Psoas muscle (tissue), 8 donors: ENCODE measurements around the gene MED23. TPM values are rescaled to one million over a fixed set of nuclear protein-coding genes. Genes with fewer than 3 reads are reported as not detected.

ENCODE experiments used
- ATAC-seq, 4 donors: fragments of 200-7000 bp; cut with Tn5 transposase; one replicate each; pipeline ENCODE4 v1.9.1; 2020; ENCODE audit warnings: moderate library complexity in 3 of 4, mild to moderate bottlenecking in 2 of 4
- DNase-seq, 2 donors: peaks; one replicate each; pipeline ENCODE4 v3.0.0-alpha.2; 2020
- H3K27ac ChIP-seq: fragments of 200-600 bp; one replicate; pipeline ENCODE4 v1.8.0; 2022
- H3K27me3 ChIP-seq, 3 donors: fragments of 200-600 bp in 1 of 3; one replicate each; pipeline versions ENCODE4 v1.6.1 to v1.8.0; 2013 to 2022; ENCODE audit warnings: low read length in 2 of 3, mild to moderate bottlenecking in 2 of 3, moderate library complexity in 1 of 3; ENCODE audit not compliant: insufficient read depth in 3 of 3
- H3K36me3 ChIP-seq, 2 donors: fragments of 200-600 bp in 1 of 2; one replicate each; pipeline versions ENCODE4 v1.6.1 to v1.8.0; 2013 to 2022; ENCODE audit warnings: low read depth in 1 of 2, mild to moderate bottlenecking in 1 of 2, moderate library complexity in 1 of 2; ENCODE audit not compliant: insufficient read depth in 1 of 2
- H3K4me1 ChIP-seq: fragments of 200-600 bp; one replicate; pipeline ENCODE4 v1.8.0; 2022
- H3K4me3 ChIP-seq: fragments of 200-600 bp; one replicate; pipeline ENCODE4 v1.8.0; 2022; ENCODE audit warnings: mild to moderate bottlenecking
- H3K9me3 ChIP-seq: fragments of 200-600 bp; one replicate; pipeline ENCODE4 v1.8.0; 2022
- CTCF ChIP-seq: fragments of 200-600 bp; IDR thresholded peaks from one replicate; pipeline ENCODE4 v1.8.0; 2022; ENCODE audit warnings: antibody characterized with exemption
- WGBS, 3 donors: extraction: QIAGEN DNeasy Blood & Tissue Kit; methylation state at CpG; one replicate each; pipeline versions ENCODE4 v1.1.6 to v1.1.7; 2013; 5-methylcytosine and 5-hydroxymethylcytosine counted together
- intact Hi-C, 2 donors: fragments of 100-400 bp; cut with DNase I; formaldehyde crosslinking; loops; one replicate each; pipeline versions ENCODE4 v1.11.0 to v1.14.2; 2022
- long read RNA-seq, 2 donors: library from polyadenylated mRNA; unstranded; transcript quantifications; one replicate each; pipeline ENCODE4 v2.0.0, GENCODE V29; 2021
- polyA plus RNA-seq, 3 donors: library from polyadenylated mRNA; stranded (reverse); fragments of 200-250 nt; gene quantifications; one replicate each; pipeline ENCODE4 v1.2.3, GENCODE V29; 2013
- total RNA-seq, 4 donors: library from RNA; stranded (reverse); fragmentation: NEBNext Ultra II Directional in 2 of 4; extraction: Animal tissue kit (Norgen Biotek cat#: 25700) in 2 of 4; gene quantifications; one replicate each; pipeline versions ENCODE4 v1.2.1 to v1.2.4, GENCODE V29; 2021 to 2023
- donor health status: healthy with polysubstance abuse.
- donor health status: DM: no; HTN: no; CAD: no; lungs with moderate emphysema.
- donor health status: Bipolar disorder and iron deficiency.
- donor health status: healthy.
- donor health status: DM: yes; HTN: yes; CAD: no.
- donor health status: DM: no; HTN: no; CAD: no.
- donor health status: DM: no; HTN: no; CAD: no.
- donor health status: DM: yes; HTN: yes; CAD: no.

MED23 gene
- 10 to 100 TPM in 1 of 4 donors, 1 to 10 TPM in 3; 7.9 to 11.2 (median 9.1) TPM for total RNA-seq
- 1 to 10 TPM; 4.2 to 8.0 (median 4.3) TPM for polyA plus RNA-seq
- long read RNA-seq, donor 1, full-length matches to known transcripts = 1 of 2 reads
- long read RNA-seq, donor 1, partial matches to known transcripts = 1 of 2 reads
- long read RNA-seq, donor 1, other reads (novel, unspliced or antisense) = 0 of 2 reads
- long read RNA-seq, donor 2, full-length matches to known transcripts = 1 of 4 reads
- long read RNA-seq, donor 2, partial matches to known transcripts = 1 of 4 reads
- long read RNA-seq, donor 2, other reads (novel, unspliced or antisense) = 2 of 4 reads

GRCh38 chr6:131627724-131628682 is at the start of gene MED23:
Gene MED23 (minus strand): TSS chr6:131628242. CDS start chr6:131628049, 193 bp downstream.
- peak; percentile 92 for TF ChIP-seq CTCF
- intact Hi-C loops = loop anchor here (5.0 to 10.0 kb wide), 2 partner anchors 741 to 743 kb away; no protein-coding TSS in a partner anchor

GRCh38 chr6:131673184-131673583 is 45.1 kb upstream of the MED23 start:
- intact Hi-C loops = no loop called here
- WGBS, 3 donors = 90 to 98% (median 91%) methylated on average over 2 of the region's 2 CpGs
- no peak for ATAC-seq
- no peak for TF ChIP-seq CTCF
- Histone ChIP-seq H3K36me3 (no peaks in the 10 kb centered on the region), H3K27me3 (no peaks in the 10 kb centered on the region), H3K9me3 (no peaks in the 10 kb centered on the region), H3K27ac (no peak overlapping the region), H3K4me3 (no peak overlapping the region), H3K4me1 (no peaks in the 10 kb centered on the region)
- no peak for DNase-seq

More at GRCh38 chr6:131627724-131628682, at the start of gene MED23:
- Histone ChIP-seq H3K4me3 (peak within 1 kb of the TSS; percentile 78), H3K27me3 (no peaks in the 10 kb centered on the region), H3K27ac (peak within 1 kb of the TSS; percentile 78), H3K4me1 (peaks cover 6% of the 10 kb centered on the region), H3K9me3 (no peaks in the 10 kb centered on the region), H3K36me3 (peaks cover 4 to 37% of the 10 kb centered on the region in 2 donors)
- peak; percentile 94 to 96 for DNase-seq
- peak; percentile 98 to 100 (median 99) for ATAC-seq
- 0% methylated on average over 49 to 53 of the region's 53 CpGs for WGBS, 3 donors

GRCh38 chr6:131669891-131670290 is 41.8 kb upstream of the MED23 start:
- Histone ChIP-seq H3K27ac (no peak overlapping the region), H3K4me1 (no peaks in the 10 kb centered on the region), H3K36me3 (no peaks in the 10 kb centered on the region), H3K9me3 (no peaks in the 10 kb centered on the region), H3K4me3 (no peak overlapping the region), H3K27me3 (no peaks in the 10 kb centered on the region)
- no peak for TF ChIP-seq CTCF
- intact Hi-C loops = no loop called here
- DNase-seq (no peak), ATAC-seq (no peak)
- 62 to 77% (median 65%) methylated on average over 1 of the region's 1 CpG for WGBS, 3 donors

- H3K36me3 ChIP-seq = no peaks in the 10 kb centered on the region
- no peaks in the 10 kb centered on the region for H3K4me1 ChIP-seq
- 84 to 90% (median 89%) methylated on average over 2 of the region's 2 CpGs for WGBS, 3 donors
- DNase-seq = no peak
- TF ChIP-seq CTCF = no peak
- H3K27ac ChIP-seq = no peak overlapping the region
- H3K4me3 ChIP-seq = no peak overlapping the region
- H3K9me3 ChIP-seq = no peaks in the 10 kb centered on the region
- intact Hi-C loops = no loop called here
- ATAC-seq = no peak
- no peaks in the 10 kb centered on the region for H3K27me3 ChIP-seq
Measured at GRCh38 chr6:131663578-131664165, 35.6 kb upstream of the MED23 start.
